Endothelial cell of umbilical vein (primary cell): ENCODE results near the gene ACP3.
A peak's percentile ranks its signal among the peaks of the same experiment; 100 is the strongest.

Source experiments
- EZH2 ChIP-seq: IDR thresholded peaks from 2 replicates; pipeline ENCODE4 v1.6.1; 2012; ENCODE audit warnings: borderline replicate concordance, low read depth, mild to moderate bottlenecking, moderate library complexity, low read length, inconsistent platforms; ENCODE audit not compliant: severe bottlenecking
- JUN ChIP-seq: IDR thresholded peaks from 2 replicates; pipeline ENCODE4 v1.6.1; 2011; ENCODE audit warnings: borderline replicate concordance, low read depth; ENCODE audit not compliant: insufficient read length, insufficient read depth
- MYC ChIP-seq: IDR thresholded peaks from one replicate; pipeline ENCODE4 v1.6.1; 2011; ENCODE audit warnings: mild to moderate bottlenecking, low read depth, low read length
- POLR2A ChIP-seq: IDR thresholded peaks from 2 replicates; pipeline ENCODE4 v1.6.1; 2012; ENCODE audit warnings: low read depth, mild to moderate bottlenecking, control low read depth, low read length
- TF ChIP-seq, protein P1 (sequence below), 2 donors: IDR thresholded peaks; 1 replicate in 1 of 2; 2 replicates in 1 of 2; pipeline ENCODE4 v1.5.1; 2011; ENCODE audit warnings: low read length in 2 of 2, mild to moderate bottlenecking in 2 of 2, moderate library complexity in 2 of 2, control low read depth in 1 of 2, inconsistent platforms in 1 of 2, low read depth in 1 of 2; ENCODE audit not compliant: insufficient read depth in 1 of 2; ENCODE audit errors: extremely low read depth in 1 of 2
- TF ChIP-seq, protein P2 (sequence below): IDR thresholded peaks from 2 replicates; pipeline ENCODE4 v1.6.1; 2011; ENCODE audit not compliant: insufficient read depth, insufficient read length

DNA sequence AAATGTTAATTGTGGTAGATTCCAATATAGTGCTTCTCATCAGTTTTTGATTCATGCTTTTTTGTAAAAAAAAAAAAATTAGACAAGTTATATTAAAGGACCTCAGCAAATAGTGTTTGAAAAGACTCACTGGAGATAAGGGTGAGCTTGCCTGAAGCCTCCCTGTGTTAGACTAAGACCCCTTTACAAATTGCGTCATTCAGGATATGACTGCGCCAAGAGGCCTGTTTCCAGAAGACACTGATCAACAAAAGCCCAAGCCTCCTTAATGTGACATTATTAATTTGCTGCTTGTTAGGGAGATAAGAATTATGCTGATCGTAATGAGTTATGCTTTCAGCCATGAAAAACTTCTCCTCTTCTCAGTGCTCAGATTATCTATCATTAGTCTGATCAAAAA lies 87.1 kb downstream of the ACP3 start:
- TF ChIP-seq, protein P1, sequence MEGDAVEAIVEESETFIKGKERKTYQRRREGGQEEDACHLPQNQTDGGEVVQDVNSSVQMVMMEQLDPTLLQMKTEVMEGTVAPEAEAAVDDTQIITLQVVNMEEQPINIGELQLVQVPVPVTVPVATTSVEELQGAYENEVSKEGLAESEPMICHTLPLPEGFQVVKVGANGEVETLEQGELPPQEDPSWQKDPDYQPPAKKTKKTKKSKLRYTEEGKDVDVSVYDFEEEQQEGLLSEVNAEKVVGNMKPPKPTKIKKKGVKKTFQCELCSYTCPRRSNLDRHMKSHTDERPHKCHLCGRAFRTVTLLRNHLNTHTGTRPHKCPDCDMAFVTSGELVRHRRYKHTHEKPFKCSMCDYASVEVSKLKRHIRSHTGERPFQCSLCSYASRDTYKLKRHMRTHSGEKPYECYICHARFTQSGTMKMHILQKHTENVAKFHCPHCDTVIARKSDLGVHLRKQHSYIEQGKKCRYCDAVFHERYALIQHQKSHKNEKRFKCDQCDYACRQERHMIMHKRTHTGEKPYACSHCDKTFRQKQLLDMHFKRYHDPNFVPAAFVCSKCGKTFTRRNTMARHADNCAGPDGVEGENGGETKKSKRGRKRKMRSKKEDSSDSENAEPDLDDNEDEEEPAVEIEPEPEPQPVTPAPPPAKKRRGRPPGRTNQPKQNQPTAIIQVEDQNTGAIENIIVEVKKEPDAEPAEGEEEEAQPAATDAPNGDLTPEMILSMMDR (IDR thresholded peaks at IDR 0.05; ENCODE audit: extremely low read depth in 1 of 2, insufficient read depth in 1 of 2, low read depth in 1 of 2, low read length in 2 of 2) = no peak
- TF ChIP-seq, protein P2, sequence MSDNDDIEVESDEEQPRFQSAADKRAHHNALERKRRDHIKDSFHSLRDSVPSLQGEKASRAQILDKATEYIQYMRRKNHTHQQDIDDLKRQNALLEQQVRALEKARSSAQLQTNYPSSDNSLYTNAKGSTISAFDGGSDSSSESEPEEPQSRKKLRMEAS = no peak
- TF ChIP-seq EZH2 = no peak
- no peak for TF ChIP-seq MYC
- TF ChIP-seq POLR2A = no peak
- peak; percentile 34 for TF ChIP-seq JUN
